A549 (cell line): ENCODE results near the gene HMCN1.

Experiments used
- CBX2 ChIP-seq: fragments of 200-600 bp; sonication (generic); IDR thresholded peaks from 2 replicates; pipeline ENCODE4 v1.6.1; 2016; ENCODE audit warnings: low read depth, mild to moderate bottlenecking, borderline replicate concordance
- CBX8 ChIP-seq: fragments of 200-600 bp; sonication (generic); IDR thresholded peaks from 2 replicates; pipeline ENCODE4 v1.6.1; 2016
- FOSB ChIP-seq: fragments of 250-450 bp; sonication (Bioruptor Pico); IDR thresholded peaks from 2 replicates; pipeline ENCODE4 v1.5.0; 2020; ENCODE audit warnings: mild to moderate bottlenecking, moderate library complexity
- KDM5A ChIP-seq: fragments of 200-600 bp; sonication (generic); IDR thresholded peaks from 2 replicates; pipeline ENCODE4 v1.6.1; 2016; ENCODE audit warnings: antibody characterized with exemption, mild to moderate bottlenecking
- MAZ ChIP-seq: fragments of 150-350 bp; IDR thresholded peaks from 2 replicates; pipeline ENCODE4 v1.6.1; 2014; ENCODE audit warnings: antibody characterized with exemption, low read depth, low read length, borderline replicate concordance
- SMC3 ChIP-seq: fragments of >200 bp; sonication (Bioruptor Twin); formaldehyde crosslinking; IDR thresholded peaks from 3 replicates; pipeline ENCODE4 v1.6.1; 2018; ENCODE audit warnings: inconsistent platforms
- TP53 ChIP-seq: fragments of 250-450 bp; sonication (Bioruptor Pico); IDR thresholded peaks from 2 replicates; pipeline ENCODE4 v1.5.0; 2021; ENCODE audit warnings: mild to moderate bottlenecking, moderate library complexity
- TF ChIP-seq, protein P1 (sequence below): IDR thresholded peaks from 2 replicates; pipeline ENCODE4 v1.6.1; 2012; ENCODE audit warnings: low read depth, borderline replicate concordance
- TF ChIP-seq, protein P2 (sequence below): fragments of 150-350 bp; IDR thresholded peaks from 2 replicates; pipeline ENCODE4 v1.6.1; 2014; ENCODE audit warnings: low read depth, mild to moderate bottlenecking, low read length
- TF ChIP-seq, protein P3 (sequence below): fragments of >200 bp; sonication (Bioruptor Twin); formaldehyde crosslinking; IDR thresholded peaks from 3 replicates; pipeline ENCODE4 v1.5.1; 2016
- TF ChIP-seq, protein P4 (sequence below): fragments of 250-450 bp; sonication (Bioruptor Pico); IDR thresholded peaks from 2 replicates; pipeline ENCODE4 v1.5.0; 2021; ENCODE audit warnings: mild to moderate bottlenecking, moderate library complexity, borderline replicate concordance
- TF ChIP-seq, protein P5 (sequence below): fragments of 200-600 bp; sonication (generic); IDR thresholded peaks from 2 replicates; pipeline ENCODE4 v1.6.1; 2016; ENCODE audit warnings: antibody characterized with exemption, mild to moderate bottlenecking, moderate library complexity

DNA sequence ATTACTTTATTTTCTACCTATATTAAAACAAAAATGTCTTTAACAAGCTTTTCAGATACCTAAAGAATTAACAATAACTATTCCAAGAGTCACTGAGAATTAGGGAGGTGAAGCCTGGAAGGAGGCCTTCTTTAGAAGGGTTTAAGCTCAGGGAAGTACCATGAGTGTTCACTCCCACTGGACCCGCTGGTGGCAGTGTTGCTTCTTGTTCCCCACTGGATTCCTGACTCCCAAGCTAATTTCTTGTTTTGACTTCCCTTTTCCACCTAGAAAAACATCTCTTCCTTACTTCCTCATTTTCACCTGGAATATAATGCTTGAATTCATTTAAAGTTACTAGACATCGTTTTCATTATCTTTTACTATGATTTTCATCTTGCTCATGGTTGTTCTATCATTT is 264.2 kb downstream of the HMCN1 start:
- TF ChIP-seq CBX8: no peak
- TF ChIP-seq, protein P1, sequence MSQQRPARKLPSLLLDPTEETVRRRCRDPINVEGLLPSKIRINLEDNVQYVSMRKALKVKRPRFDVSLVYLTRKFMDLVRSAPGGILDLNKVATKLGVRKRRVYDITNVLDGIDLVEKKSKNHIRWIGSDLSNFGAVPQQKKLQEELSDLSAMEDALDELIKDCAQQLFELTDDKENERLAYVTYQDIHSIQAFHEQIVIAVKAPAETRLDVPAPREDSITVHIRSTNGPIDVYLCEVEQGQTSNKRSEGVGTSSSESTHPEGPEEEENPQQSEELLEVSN: no peak
- TF ChIP-seq, protein P2, sequence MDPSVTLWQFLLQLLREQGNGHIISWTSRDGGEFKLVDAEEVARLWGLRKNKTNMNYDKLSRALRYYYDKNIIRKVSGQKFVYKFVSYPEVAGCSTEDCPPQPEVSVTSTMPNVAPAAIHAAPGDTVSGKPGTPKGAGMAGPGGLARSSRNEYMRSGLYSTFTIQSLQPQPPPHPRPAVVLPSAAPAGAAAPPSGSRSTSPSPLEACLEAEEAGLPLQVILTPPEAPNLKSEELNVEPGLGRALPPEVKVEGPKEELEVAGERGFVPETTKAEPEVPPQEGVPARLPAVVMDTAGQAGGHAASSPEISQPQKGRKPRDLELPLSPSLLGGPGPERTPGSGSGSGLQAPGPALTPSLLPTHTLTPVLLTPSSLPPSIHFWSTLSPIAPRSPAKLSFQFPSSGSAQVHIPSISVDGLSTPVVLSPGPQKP: no peak
- TF ChIP-seq, protein P3, sequence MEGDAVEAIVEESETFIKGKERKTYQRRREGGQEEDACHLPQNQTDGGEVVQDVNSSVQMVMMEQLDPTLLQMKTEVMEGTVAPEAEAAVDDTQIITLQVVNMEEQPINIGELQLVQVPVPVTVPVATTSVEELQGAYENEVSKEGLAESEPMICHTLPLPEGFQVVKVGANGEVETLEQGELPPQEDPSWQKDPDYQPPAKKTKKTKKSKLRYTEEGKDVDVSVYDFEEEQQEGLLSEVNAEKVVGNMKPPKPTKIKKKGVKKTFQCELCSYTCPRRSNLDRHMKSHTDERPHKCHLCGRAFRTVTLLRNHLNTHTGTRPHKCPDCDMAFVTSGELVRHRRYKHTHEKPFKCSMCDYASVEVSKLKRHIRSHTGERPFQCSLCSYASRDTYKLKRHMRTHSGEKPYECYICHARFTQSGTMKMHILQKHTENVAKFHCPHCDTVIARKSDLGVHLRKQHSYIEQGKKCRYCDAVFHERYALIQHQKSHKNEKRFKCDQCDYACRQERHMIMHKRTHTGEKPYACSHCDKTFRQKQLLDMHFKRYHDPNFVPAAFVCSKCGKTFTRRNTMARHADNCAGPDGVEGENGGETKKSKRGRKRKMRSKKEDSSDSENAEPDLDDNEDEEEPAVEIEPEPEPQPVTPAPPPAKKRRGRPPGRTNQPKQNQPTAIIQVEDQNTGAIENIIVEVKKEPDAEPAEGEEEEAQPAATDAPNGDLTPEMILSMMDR: no peak
- no peak for TF ChIP-seq MAZ
- TF ChIP-seq, protein P4, sequence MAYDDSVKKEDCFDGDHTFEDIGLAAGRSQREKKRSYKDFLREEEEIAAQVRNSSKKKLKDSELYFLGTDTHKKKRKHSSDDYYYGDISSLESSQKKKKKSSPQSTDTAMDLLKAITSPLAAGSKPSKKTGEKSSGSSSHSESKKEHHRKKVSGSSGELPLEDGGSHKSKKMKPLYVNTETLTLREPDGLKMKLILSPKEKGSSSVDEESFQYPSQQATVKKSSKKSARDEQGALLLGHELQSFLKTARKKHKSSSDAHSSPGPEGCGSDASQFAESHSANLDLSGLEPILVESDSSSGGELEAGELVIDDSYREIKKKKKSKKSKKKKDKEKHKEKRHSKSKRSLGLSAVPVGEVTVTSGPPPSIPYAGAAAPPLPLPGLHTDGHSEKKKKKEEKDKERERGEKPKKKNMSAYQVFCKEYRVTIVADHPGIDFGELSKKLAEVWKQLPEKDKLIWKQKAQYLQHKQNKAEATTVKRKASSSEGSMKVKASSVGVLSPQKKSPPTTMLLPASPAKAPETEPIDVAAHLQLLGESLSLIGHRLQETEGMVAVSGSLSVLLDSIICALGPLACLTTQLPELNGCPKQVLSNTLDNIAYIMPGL: no peak
- TF ChIP-seq, protein P5, sequence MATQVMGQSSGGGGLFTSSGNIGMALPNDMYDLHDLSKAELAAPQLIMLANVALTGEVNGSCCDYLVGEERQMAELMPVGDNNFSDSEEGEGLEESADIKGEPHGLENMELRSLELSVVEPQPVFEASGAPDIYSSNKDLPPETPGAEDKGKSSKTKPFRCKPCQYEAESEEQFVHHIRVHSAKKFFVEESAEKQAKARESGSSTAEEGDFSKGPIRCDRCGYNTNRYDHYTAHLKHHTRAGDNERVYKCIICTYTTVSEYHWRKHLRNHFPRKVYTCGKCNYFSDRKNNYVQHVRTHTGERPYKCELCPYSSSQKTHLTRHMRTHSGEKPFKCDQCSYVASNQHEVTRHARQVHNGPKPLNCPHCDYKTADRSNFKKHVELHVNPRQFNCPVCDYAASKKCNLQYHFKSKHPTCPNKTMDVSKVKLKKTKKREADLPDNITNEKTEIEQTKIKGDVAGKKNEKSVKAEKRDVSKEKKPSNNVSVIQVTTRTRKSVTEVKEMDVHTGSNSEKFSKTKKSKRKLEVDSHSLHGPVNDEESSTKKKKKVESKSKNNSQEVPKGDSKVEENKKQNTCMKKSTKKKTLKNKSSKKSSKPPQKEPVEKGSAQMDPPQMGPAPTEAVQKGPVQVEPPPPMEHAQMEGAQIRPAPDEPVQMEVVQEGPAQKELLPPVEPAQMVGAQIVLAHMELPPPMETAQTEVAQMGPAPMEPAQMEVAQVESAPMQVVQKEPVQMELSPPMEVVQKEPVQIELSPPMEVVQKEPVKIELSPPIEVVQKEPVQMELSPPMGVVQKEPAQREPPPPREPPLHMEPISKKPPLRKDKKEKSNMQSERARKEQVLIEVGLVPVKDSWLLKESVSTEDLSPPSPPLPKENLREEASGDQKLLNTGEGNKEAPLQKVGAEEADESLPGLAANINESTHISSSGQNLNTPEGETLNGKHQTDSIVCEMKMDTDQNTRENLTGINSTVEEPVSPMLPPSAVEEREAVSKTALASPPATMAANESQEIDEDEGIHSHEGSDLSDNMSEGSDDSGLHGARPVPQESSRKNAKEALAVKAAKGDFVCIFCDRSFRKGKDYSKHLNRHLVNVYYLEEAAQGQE: no peak
- no peak for TF ChIP-seq TP53
- no peak for TF ChIP-seq CBX2
- TF ChIP-seq SMC3: no peak
- no peak for TF ChIP-seq KDM5A
- no peak for TF ChIP-seq FOSB (CRISPR knock-in tag)
